ENCODE results near the gene SAMSN1. TPM values are rescaled to one million over a fixed set of nuclear protein-coding genes. Genes with fewer than 3 reads are reported as not detected.

The SAMSN1 gene
- total RNA-seq, 4 donors from 2014 or later, result 1.0 to 13.5 (median 4.2) TPM

DNA sequence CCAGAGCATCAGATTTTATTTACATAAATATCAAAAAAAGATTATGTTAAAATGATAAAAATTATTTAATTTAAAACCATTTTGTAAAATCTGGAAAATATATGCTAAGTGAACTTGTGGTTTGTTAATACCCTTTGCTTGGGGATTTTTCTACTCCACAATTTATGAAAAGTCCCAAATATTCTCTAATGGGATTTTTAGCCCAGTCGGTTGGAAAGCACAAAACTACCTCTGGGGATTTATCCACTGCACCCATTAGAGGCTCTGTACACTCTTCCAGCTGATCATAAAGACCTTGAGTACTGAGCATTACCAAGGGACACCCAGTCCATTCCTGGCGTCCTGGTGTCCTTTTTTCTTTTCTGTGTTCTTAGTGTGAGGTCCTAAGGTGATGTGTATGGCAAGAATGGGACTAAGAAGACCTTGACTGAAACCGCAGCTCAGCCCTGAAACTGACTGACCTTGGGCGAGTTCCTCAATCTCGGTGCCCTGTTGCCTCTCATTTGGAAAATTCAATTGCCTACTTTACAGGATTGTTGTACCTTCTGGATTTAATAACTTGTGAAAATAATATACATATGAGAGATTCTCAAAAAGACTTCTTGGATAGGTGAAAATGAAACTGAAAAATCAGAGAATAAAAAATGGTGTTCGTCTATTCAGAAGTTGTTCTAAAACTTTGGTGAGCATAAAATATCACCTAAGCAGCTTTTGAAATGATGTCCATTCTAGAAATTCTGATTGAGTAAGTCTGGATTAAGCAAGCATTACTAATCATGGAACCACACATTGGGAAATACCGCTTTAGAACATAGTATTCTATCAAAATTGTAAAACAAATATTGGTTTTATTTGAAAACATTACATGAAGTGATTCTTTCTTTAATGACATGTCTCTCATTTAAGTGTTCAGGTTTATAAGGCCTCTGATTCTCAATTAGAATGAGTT lies 21.5 kb upstream of the SAMSN1 start:
- Histone ChIP-seq H3K36me3 (no peaks in the 10 kb centered on the region), H3K4me1 (no peaks in the 10 kb centered on the region), H3K27ac (no peak overlapping the region), H3K4me3 (no peak overlapping the region), H3K27me3 (no peaks in the 10 kb centered on the region), H3K9me3 (no peaks in the 10 kb centered on the region)
- no peak for ATAC-seq
- TF ChIP-seq POLR2A (IDR thresholded peaks at IDR 0.05) (no peak), EP300 (IDR thresholded peaks at IDR 0.05) (no peak), POLR2AphosphoS5 (IDR thresholded peaks at IDR 0.05) (no peak)
- TF ChIP-seq, protein P1, sequence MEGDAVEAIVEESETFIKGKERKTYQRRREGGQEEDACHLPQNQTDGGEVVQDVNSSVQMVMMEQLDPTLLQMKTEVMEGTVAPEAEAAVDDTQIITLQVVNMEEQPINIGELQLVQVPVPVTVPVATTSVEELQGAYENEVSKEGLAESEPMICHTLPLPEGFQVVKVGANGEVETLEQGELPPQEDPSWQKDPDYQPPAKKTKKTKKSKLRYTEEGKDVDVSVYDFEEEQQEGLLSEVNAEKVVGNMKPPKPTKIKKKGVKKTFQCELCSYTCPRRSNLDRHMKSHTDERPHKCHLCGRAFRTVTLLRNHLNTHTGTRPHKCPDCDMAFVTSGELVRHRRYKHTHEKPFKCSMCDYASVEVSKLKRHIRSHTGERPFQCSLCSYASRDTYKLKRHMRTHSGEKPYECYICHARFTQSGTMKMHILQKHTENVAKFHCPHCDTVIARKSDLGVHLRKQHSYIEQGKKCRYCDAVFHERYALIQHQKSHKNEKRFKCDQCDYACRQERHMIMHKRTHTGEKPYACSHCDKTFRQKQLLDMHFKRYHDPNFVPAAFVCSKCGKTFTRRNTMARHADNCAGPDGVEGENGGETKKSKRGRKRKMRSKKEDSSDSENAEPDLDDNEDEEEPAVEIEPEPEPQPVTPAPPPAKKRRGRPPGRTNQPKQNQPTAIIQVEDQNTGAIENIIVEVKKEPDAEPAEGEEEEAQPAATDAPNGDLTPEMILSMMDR (IDR thresholded peaks at IDR 0.05), result no peak
- WGBS, 2 donors (ENCODE audit: low coverage in 1 of 2), result 69 to 79% methylated on average over 3 to 7 of the region's 7 CpGs

DNA sequence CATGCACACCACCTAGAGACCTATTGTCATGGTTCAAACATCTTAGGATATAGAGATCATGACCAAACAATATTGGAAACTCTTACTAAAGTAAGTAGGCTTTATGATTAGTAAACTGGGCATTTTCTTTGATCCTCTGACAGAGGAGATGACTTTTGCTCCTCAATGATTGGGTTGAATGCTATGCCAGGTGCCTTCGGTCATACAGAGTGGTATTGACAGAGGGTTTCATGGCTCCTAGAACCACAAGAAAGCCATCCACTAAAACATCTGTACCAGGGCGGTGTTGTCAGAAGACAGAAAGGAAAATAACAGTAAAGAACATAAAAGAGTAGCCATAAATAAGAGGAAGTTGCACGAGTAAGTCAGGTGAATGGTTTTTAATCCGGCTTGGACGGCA lies 20.8 kb upstream of the SAMSN1 start:
- H3K27ac ChIP-seq, result no peak overlapping the region
- no peak overlapping the region for H3K4me3 ChIP-seq
- no peaks in the 10 kb centered on the region for H3K4me1 ChIP-seq
- ATAC-seq, result no peak
- no peaks in the 10 kb centered on the region for H3K27me3 ChIP-seq
- H3K9me3 ChIP-seq, result no peaks in the 10 kb centered on the region
- no peaks in the 10 kb centered on the region for H3K36me3 ChIP-seq
- TF ChIP-seq EP300 (IDR thresholded peaks at IDR 0.05) (no peak), POLR2A (IDR thresholded peaks at IDR 0.05) (no peak), POLR2AphosphoS5 (IDR thresholded peaks at IDR 0.05) (no peak)
- TF ChIP-seq, protein P1 (IDR thresholded peaks at IDR 0.05), result no peak
- WGBS, 2 donors (ENCODE audit: low coverage in 1 of 2), result 74 to 88% methylated on average over 4 to 5 of the region's 5 CpGs

DNA sequence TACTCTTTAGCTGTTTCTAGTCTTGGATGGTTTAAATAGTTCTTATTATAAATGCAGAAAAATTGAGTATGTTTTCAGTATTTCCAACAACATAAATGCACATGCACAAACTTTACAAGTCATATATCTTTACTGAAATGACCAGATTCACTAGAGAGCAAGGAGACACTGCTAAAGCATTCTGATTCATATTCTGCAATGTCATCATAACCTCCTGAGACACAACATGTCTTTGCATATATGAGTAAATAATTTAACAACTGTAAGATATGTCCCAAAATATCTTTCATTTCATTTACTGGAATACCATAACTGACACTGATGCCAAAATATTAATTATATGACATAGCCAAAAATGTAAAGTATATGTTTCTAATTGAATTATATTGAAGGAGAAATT lies 16.8 kb upstream of the SAMSN1 start:
- ATAC-seq, result no peak
- no peaks in the 10 kb centered on the region for H3K27me3 ChIP-seq
- H3K4me3 ChIP-seq, result no peak overlapping the region
- no peaks in the 10 kb centered on the region for H3K9me3 ChIP-seq
- TF ChIP-seq, protein P1 (IDR thresholded peaks at IDR 0.05), result no peak
- no peak for TF ChIP-seq POLR2A (IDR thresholded peaks at IDR 0.05)
- TF ChIP-seq POLR2AphosphoS5 (IDR thresholded peaks at IDR 0.05), result no peak
- H3K4me1 ChIP-seq, result no peaks in the 10 kb centered on the region
- no peaks in the 10 kb centered on the region for H3K36me3 ChIP-seq
- H3K27ac ChIP-seq, result no peak overlapping the region

DNA sequence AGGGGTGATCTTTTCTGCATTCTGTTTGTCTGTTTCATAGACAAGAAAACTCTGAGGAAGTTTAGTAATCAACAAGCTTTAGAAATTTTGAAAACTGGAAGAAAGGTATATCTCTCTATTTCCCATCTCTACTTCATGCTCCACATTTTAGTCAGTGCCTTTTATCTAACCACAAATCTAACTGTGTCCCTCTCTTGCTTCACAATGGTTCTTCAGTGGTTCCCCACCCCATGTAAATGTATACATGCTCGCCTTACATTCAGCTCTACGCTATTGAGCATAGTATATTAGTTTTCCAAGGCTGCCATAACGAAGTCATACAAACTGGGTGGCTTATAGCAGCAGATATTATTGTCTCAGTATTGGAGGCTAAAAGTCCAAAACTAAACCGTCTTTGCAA lies 14.4 kb upstream of the SAMSN1 start:
- no peaks in the 10 kb centered on the region for H3K36me3 ChIP-seq
- TF ChIP-seq POLR2A (IDR thresholded peaks at IDR 0.05) (no peak), EP300 (IDR thresholded peaks at IDR 0.05) (no peak), POLR2AphosphoS5 (IDR thresholded peaks at IDR 0.05) (no peak)
- TF ChIP-seq, protein P1 (IDR thresholded peaks at IDR 0.05), result no peak
- no peak for ATAC-seq
- no peak overlapping the region for H3K4me3 ChIP-seq
- no peak overlapping the region for H3K27ac ChIP-seq
- H3K27me3 ChIP-seq, result no peaks in the 10 kb centered on the region
- 69 to 72% methylated on average over 3 to 4 of the region's 4 CpGs for WGBS, 2 donors (ENCODE audit: low coverage in 1 of 2)
- H3K4me1 ChIP-seq, result no peaks in the 10 kb centered on the region
- no peaks in the 10 kb centered on the region for H3K9me3 ChIP-seq

DNA sequence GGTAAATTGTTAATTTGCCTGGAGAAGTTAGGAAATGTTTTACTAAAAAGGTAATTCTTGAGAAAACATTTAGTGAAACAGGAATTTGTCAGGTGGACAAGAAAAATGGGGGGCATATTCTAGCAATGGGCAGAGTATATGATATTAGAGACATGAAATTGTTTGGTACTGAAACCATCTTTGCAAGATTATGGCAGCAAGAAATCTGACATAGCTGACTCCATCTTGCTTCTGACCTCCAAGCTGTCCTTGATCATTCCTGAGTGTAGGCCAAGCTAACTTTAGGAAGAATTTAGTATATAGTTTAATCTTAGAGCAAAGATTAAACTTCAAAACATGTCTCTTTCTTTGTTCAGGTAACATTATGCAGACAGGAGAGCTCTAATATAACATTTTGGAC lies 14.0 kb upstream of the SAMSN1 start:
- H3K27ac ChIP-seq, result no peak overlapping the region
- ATAC-seq, result no peak
- TF ChIP-seq, protein P1 (IDR thresholded peaks at IDR 0.05), result no peak
- TF ChIP-seq EP300 (IDR thresholded peaks at IDR 0.05) (no peak), POLR2A (IDR thresholded peaks at IDR 0.05) (no peak), POLR2AphosphoS5 (IDR thresholded peaks at IDR 0.05) (no peak)
- no peaks in the 10 kb centered on the region for H3K9me3 ChIP-seq
- H3K4me1 ChIP-seq, result no peaks in the 10 kb centered on the region
- H3K36me3 ChIP-seq, result no peaks in the 10 kb centered on the region
- no peak overlapping the region for H3K4me3 ChIP-seq
- H3K27me3 ChIP-seq, result no peaks in the 10 kb centered on the region

All from gastroesophageal sphincter (tissue), 4 donors.